HG02981 (cell line): Measurements from ENCODE around the gene CNTFR.
"Not testable (repeated sequence)": the region's sequence is repeated elsewhere in the genome, so short reads cannot be mapped to it uniquely, and the experiment has no call there.

ENCODE experiments used
- ATAC-seq: cut with Tn5 transposase; IDR thresholded peaks from one replicate; pipeline ENCODE4 v1.9.1; 2021; ENCODE audit warnings: mild to moderate bottlenecking, moderate library complexity; ENCODE audit not compliant: unreplicated experiment

CNTFR gene

DNA sequence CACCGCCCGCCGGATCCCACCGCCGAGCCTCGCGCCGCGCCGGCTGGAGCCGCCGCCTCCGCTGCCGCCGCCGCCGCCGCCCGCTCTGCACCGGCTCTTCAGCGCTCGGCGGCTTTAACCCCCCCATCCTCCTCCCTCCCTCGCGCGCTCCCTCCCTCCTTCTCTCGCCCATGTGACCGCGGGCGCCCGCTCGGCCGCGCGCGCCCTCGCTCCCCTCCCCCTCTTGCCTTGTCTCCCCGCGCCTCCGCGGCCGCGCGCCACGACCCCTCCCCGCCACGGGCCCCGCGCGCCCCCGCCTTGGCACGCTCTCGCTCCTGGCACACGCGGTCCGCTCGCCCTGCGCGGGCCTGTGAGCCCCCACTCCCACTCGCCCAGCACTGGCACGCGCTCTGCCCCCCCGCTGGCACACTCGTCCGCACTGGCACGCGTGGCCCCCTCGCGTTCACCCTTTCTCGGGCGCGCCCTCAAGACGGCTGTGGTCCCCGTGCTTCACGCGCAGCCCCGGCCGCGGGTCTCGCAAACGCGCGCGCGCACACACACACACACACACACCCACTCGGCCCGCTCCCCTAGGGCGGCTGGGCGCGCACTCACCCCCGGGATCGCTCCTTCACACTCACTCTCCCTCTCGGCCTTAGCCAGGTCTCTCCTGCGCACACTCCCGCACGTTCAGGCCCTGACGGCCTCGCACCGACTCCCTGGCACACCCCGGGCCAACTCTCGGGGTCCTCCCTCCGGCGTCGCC lies at the start of gene CNTFR:
CNTFR (minus strand) TSS at position 89 of the 745 bp plus-strand sequence. CDS start 20,743 bp downstream, outside the sequence.
- ATAC-seq: no peak

DNA sequence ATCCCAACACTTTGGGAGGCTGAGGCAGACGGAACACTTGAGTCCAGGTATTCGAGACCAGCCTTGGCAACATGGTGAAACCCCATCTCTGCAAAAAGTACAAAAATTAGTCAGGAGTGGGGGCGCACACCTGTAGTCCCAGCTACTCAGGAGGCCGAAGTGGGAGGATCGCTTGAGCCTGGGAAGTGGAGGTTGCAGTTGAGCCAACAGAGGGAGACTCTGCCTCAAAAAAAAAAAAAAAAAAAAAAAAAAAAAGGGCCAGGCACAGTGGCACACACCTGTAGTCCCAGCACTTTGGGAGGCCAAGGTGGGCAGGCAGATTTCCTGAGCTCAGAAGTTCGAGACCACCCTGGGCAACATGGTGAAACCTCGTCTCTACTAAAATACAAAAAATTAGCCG lies 49.8 kb upstream of the CNTFR start:
- not testable (repeated sequence) for ATAC-seq

GRCh38 chr9:34638138-34638445 lies 48.6 kb upstream of the CNTFR start:
- ATAC-seq: no peak

GRCh38 chr9:34637356-34638137 lies 48.0 kb upstream of the CNTFR start, which contains the start of gene SIGMAR1:
Gene SIGMAR1, minus strand, starts transcription at chr9:34637787. Its CDS starts 90 bp downstream, at chr9:34637697.
- peak; percentile 88 for ATAC-seq

DNA sequence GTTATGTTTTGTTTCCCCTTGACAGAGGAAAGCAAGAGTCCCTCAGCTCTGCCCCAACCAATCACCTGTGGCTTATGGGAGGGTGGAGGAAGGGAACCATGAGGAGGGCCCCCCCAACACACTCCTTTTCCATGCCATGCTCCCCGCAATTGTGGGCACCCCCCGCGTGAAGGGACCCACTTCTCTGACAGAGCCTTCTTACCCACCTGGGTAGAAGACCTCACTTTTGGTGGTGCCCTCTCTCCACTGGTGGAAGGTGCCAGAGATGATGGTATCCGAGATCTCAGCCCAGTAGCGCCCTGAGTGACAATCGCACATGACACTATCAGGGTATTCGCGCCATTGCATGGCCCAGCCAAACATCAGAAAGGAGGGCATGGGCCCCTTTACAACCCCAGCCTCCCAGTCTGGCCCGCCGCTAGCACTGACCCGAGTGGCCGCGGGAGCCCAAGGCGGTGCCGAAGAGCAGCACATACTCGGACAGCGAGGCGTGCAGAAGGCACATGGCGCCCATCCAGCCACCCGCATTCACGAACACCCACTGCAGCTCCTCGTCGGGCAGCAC lies 47.3 kb upstream of the CNTFR start:
- ATAC-seq: no peak

- ATAC-seq: no peak
Observed at GRCh38 chr9:34635556-34635955, 46.0 kb upstream of the CNTFR start.

GRCh38 chr9:34634551-34635248 lies 45.2 kb upstream of the CNTFR start:
- no peak for ATAC-seq

GRCh38 chr9:34633851-34634550 lies 44.5 kb upstream of the CNTFR start:
- no peak for ATAC-seq

- ATAC-seq: no peak
Observed at GRCh38 chr9:34633166-34633565, 43.6 kb upstream of the CNTFR start.

- ATAC-seq: no peak
Observed at GRCh38 chr9:34630402-34631154, 41.1 kb upstream of the CNTFR start.

DNA sequence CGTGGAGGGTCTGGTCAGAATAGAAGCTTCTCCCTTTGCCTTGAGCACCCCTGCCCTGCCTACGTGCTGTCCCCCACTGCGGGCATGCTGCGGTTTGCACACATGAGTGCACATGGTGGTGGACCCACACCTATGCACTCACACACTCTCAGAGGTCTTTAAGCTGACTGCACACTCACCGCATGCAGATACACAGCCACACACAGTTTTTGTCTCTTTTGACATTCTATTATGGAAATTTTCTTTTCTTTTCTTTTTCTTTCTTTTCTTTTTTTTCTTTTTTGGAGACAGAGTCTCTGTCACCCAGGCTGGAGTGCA lies 39.9 kb upstream of the CNTFR start:
- ATAC-seq: no peak

- ATAC-seq: no peak
Observed at GRCh38 chr9:34628656-34629490, 39.3 kb upstream of the CNTFR start, which contains the start of gene ARID3C. Gene ARID3C, minus strand, starts transcription at chr9:34629066. Its CDS starts 1,052 bp downstream, at chr9:34628014.

DNA sequence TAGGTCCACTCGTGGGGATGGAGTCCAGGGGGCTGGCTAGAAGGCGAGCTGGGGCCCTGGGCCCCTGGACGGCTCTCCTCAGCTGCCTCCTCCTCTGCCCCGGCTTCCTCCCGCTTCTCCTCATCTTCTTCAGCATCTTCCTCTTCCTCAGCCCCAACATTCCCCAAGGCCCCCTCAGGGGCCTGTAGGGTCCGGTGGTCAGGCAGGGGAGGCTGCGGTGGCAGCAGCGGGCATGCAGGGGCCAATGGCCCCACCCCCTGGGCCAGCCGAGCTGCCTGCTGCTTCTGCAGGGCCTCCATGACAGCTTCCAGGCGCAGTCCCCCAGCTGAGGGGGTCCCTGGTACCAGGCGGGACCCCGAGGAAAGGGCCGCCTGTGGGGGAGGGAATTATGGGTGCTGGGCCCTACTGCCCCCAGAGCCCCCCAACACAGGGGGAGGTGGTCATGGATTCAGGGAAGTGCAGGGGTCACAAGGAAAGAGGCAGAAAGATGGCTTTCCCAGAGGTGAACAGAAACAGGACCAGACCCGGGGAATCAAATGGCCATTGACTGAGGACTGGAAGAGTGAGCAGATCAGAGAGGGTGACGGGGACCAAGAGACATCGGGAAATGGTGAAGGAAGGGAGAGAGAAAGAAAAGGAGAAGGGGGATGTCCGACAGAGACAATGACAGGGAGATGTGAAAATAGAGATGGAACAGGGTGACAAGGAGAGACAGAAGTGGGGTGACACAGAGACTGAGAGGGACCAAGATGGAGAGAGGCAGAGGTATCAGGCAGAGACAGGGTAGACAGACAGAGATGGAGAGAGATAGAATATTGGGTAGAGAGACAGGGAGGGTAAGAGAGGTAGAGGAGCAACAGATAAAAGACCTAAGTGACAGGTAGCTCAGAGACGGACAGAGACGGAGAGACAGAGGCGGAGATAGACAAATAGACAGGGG lies 38.5 kb upstream of the CNTFR start:
- ATAC-seq: no peak

DNA sequence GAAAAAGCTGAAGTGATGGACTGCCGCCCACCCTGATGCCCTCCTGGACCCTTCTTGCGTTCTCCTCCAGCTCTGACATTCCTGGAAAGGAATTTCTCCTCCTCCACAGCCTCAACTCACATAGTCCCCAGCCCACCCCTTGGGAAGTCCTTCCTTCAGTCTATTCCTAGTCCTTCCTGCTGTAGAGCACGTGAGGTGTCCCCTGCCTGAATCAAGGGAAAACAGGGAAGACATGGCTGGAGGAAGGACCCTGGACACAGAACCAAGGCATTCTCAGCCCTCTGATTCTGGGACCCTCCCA lies 35.6 kb upstream of the CNTFR start:
- no peak for ATAC-seq

- ATAC-seq: no peak
Observed at GRCh38 chr9:34624475-34625185, 35.1 kb upstream of the CNTFR start.

GRCh38 chr9:34623374-34624235 lies 34.1 kb upstream of the CNTFR start:
- no peak for ATAC-seq
